HG02885 (cell line): ENCODE data around the gene SAA2.

Experiments used
- ATAC-seq: cut with Tn5 transposase; IDR thresholded peaks from one replicate; pipeline ENCODE4 v1.9.1; 2021; ENCODE audit warnings: mild to moderate bottlenecking; ENCODE audit not compliant: unreplicated experiment, poor library complexity

Gene SAA2

DNA sequence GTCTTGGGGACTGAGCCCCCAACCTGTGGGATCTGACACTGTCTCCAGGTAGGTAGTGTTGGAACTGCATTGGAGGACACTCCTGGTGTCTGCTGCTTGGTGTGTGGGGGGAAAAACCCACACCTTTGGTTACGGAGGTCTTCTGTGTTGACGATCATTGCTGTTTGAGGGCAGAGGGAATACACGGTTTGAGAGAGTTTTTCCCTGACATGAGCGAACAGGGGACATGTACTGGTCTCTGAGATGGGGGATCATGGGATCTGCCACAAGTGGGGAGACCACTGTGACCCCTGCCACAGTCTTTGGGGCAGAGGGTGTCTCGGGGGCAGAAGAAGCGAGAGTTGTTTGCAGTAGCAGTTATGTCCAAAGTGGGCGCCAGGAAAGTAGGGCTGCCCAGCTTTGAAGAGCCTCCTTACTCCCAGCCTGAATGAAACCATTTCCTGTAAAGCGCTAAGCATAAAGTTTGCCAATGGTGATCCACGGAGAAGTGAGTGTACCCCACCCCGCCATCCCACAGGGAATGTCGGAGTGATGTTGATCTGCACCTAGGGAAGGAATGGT lies 5.4 kb upstream of the SAA2 start:
- no peak for ATAC-seq

DNA sequence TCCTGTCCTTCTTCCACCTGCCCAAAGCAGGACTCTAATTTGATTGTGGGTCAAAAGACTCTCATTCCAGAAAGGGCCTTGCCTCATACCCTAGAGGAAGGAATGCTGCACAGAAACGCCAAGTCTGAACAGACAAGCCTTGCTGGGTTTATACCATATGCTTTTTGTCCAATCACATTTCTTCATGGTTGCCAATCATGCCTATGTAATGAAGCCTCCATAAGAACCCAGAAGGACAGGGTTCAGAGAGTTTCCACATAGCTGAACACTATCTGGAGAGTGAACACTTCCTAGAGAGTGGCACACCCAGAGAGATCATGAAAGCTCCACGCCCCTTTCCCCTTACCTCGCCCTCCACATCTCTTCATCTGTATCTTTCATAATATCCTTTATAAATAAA lies 4.8 kb upstream of the SAA2 start:
- ATAC-seq: no peak

DNA sequence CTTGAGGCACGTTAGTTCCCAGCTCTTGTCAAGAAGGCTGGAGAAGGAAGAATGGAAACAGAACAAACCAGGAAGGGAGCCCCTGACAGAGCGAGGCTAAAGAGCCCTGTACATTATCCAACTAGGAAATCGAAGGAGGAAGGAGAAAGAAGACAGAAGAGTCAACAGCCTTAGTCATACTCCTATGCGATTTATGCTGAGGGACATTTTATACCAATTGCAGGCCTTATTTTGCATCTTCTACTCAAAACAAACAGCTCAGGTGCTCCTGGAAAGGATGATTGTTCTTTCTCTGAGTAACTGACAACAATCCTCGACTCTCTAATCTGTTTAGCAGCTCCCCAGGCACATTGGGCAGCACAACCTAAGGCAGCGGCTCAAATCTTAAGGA lies 1.3 kb downstream of the SAA2 start:
- ATAC-seq: peak; percentile 5

DNA sequence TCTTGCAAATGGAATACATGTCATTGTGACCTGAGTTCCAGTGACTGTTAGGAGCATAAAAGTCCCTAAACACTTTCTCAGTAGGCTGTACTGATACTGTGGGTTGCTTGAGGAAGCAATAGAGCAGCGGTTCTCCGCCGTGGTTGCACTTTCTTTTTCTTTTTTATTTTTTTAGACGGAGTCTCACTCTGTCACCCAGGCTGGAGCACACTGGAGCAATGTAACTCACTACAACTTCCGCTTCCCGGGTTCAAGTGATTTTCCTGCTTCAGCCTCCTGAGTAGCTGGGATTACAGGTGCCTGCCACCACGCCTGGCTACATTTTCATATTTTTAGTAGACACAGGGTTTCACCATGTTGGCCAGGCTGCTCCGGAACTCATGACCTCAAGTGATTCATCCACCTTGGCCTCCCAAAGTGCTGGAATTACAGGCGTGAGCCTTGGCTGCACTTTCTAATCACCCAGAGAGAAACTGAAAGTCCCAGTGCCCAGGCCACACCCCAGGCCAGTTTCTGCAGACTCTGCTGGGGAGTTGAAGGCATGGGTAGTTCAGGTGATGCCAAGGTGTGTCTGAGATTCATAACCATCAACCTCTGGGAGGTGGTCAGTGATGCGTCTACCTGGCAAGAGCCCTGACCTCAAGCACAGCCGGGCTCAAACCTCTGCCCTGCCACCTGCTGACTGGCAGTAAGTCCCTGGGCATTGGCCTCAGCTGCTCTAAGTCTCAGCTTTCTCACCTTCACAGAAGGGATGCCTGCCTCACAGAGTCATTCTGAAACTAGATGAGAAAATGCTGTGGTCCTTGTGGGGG lies 1.9 kb downstream of the SAA2 start:
- peak; percentile 79 for ATAC-seq

DNA sequence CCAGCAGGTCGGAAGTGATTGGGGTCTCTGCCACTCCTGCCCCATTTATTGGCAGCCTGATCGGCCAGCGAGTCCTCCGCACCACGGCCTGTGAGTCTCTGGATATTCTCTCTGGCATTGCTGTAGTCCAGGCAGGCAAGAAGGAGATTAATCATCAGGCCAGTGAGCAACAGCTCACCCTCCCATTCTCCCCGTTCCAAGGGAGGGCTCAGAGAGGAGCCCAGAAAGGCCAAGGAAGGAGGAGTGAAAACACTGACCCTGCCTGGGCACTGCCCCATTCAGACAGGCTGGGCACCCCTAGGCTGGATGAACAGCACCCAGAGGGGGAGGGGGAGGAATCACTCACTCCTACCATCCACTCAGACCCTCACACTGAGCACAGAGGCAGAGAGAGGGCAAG lies 3.1 kb downstream of the SAA2 start:
- ATAC-seq: no peak

DNA sequence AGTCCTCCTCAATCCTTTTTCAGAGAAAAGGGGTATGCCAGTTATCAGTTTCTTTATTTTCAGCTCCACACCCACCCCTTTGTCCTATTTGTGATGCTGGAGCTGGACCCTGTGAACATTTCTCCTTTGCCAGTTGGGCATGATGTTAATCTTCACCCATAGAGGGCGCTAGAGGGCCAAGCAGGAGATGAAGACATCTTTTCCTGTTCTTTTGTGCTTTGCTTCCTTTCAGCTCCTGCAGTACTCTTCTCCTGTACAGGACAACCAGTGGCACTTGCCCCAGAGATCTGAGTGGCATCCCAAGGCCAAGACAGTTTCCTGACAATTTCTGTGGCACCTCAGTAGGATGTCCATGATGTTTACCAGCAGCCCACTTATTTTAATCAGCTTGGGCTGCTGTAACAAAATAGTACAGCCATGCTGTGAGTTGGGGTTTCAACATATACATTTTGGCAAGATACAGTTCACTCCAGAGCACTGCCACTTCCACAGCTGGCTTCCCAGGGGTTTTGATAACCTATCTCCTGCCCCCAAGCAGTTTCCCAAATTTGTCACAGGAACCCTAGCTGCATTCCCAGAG lies 4.6 kb downstream of the SAA2 start:
- ATAC-seq: no peak

DNA sequence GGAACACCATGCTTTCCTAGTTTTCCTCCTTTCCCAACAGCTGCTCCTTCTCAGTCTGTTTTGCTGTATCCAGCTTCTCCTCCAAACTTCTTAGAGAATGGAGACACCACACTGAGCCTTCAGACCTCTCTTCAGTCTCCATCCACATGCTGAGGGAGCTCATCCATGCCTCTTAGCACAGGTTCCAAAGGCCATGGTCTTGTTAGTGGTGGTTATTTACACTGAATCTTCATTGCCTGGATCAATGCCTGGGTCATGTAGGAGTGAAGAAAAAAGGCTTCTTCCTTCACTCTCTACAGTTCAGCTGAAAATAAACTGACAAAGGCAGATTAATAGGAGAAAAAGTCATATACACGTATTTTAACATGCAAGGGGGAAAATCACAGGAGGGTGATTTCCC lies 8.8 kb downstream of the SAA2 start:
- no peak for ATAC-seq

DNA sequence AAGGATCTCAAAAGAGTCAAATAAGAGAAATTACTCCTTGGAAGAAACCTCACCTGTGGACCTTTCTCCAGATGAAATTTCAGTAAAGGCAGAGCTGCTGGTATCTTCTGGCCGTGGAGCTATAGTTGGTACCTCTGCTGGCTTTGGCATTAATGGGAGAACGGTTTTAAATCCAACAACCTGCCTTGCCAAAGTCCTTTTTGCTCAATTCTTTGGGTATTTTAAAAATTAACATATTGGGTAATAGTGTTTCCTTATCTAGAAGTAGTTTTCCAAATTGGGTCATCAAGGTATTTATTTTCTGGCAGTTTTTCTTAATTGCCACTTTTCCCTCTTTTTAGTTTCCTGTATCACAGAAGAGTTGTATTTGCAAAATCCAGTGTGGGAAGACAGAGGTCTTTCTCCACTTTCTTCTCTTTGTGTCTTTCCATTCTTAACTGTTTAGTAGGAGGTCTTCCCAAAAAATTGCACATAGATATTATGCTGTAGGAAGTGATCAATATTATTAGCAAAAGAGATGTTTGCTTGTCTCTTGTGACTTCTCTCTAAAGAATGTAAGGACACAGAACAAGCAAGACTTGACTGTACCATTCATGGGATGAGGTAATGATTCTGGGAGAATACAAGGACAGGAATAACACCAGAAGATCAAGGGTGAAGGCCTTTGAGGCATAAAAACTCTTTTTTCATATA lies 11.7 kb downstream of the SAA2 start, which contains the start of gene SAA4:
Gene SAA4, minus strand, starts transcription at position 139 of the 693 bp plus-strand sequence. CDS start 876 bp downstream, outside the sequence.
- ATAC-seq: no peak

DNA sequence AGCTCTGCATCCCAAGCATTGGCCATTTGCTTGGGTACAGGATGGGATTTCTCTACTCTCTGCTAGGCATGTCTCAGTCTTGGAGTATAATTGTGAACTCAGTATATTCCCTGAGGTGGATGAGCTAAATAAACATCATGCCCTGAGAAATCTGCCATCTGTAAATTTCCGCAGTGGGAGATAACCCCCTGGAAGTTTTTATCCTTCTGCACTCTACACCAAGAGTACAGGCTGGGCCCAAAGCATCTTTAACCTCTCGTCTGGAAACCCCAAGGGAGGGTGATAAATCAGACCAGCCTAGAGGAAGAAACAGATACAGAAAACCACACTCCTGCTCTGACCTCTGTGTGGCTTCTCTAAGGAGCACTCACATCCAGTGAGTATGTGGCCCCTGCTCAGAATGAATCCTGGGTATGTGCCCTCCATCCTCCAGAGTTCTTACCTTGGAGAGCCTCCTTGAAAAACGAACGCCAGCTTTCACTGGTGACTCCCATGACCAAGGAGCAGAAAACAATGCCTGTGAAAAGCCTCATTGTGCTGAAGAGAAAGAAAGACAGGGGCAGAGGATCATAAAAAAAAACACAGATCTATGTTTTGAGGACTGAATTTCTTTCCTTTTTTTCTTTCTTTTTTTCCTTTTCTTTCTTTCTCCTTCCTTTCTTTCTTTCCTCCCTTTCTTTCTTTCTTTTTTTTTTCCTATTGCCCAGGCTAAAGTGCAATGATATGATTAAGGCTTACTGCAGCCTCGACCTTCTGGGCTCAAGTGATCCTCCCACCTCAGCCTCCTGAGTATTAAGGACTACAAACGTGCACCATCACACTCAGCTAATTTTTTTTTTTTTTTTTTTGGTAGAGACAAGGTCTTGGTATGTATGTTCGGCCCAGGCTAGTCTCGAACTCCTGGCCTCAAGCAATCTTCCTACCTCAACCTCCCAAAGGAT lies 12.8 kb downstream of the SAA2 start:
- no peak for ATAC-seq

DNA sequence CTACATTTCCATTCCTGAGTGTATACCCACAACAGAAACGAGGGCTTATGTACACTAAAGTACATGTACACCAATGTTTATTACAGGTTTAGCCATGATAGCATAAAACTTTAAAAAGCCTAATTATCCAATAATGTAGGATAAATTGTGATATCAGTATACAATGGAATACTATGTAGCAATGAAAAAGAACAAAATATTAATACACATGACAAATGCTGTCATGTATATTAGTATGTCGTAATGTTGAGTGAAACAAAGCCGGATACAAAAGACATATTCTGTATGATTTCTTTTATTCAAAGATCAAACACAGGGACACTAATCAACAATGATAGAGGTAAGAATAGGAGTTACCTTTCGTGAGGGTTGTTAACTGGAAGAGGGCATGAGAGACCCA lies 14.6 kb downstream of the SAA2 start:
- ATAC-seq: no peak

DNA sequence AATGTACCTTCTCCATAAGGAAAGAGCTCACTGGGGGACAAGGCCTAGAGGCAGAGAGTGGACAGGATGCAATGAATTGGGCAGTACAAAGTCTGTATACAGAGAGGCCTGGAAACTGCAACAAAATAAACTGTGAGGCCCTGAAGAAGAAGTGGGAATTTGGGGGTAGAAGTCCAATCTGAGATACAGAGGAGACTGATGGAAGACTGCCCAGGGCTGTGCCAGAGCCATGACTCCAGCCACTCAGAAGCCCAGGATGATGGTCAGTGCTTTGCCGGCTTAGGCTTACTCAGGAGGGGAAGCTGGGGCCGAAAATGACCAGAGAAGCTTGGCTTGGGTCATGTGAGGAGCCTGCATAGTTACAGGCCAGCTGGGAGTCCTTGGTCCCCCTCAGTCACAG lies 17.6 kb downstream of the SAA2 start:
- no peak for ATAC-seq

DNA sequence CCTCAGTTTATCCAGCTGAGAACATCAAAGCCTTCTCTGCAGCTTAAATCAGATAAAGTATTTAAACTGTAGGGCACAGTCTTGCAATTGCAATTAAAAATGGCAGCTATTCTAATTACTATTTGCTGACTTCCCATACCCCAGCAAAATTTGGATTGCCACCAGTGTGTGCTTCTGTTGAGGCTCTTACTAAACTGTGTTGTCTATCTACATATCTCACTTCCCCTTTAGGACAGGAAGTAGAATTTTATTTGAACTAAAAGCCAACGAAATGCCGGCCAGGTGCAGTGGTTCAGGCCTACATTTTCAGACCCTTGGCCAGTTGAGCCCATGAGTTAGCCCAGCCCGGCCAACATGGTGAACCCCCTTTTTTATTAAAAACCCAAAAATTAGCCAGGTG lies 19.0 kb downstream of the SAA2 start:
- ATAC-seq: peak; percentile 94

DNA sequence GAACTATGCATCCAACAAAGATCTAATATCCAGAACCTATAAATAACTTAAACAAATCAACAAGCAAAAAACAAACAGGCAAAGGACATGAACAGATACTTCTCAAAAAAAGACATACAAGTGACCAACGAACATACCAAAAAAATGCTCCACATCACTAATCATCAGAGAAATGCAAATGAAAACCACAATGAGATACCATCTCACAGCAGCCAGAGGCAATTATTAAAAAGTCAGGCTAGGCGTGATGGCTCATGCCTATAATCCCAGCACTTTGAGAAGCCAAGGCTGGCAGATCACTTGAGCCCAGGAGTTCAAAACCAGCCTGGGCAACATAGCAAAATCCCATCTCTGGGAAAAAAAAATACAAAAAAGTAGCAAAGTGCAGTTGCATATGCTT lies 22.6 kb downstream of the SAA2 start:
- peak; percentile 35 for ATAC-seq

DNA sequence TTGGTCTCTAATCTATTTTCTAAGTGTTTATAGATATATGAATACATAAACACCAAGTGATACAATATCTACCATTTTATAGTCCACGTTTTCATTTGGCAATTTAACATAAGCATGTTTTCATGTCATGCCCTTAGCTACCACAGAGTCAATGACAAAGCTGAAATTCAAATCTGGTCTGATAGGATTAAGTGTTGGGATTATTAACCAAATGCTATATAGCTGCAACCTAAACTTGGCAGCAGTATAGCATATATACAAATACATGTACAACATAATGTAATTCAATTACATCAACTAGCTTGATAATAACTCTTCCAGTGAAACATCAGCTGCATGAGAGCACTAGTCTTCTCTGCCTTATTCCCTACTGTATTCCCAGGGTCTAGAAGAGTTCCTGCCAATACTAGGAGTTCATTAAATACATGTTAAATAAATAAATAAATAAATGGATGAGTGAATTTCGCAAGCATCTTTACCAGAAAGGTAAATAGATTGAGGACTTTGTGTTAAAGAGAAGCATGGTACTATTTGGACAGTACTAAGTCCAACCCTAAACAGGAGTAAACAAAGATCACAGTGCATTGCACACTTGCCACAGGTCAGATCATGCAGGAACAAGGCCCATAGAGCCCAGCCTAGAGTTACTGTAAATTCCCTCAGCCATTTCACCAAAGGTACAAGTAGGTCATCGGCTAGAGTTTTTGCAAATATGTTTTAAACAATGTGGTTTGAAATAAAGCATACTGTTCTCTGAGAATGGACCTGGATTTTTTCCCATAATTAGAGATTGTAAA lies 24.7 kb downstream of the SAA2 start:
- ATAC-seq: no peak

DNA sequence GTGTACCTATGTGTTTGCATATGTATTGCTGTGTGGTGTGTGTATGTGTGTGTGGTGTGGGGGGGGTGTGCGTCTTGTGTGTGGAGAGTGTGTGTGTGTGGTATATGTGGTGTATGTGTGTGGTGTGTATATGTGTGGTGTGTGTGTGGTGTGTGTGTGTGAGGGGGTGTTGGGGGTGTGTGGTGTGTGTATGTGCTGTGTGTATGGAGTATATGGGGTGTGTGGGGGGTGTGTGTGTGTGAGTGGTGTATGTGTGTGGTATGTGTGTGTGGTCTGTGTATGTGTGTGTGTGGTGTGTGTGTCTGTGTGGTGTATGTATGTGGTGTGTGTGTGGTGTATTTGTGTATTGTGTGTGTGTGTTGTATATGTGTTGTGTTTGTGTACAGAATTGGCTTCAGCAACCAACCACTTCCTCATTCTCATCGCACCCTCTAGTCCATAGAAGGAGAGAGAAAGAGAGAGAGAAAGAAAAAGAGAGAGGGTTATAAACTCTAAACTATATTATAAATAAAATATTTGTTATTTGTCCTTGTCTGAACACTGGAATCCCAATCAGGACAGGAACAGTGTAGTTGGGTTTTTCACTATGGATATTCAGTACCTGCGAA lies 25.6 kb downstream of the SAA2 start:
- no peak for ATAC-seq

DNA sequence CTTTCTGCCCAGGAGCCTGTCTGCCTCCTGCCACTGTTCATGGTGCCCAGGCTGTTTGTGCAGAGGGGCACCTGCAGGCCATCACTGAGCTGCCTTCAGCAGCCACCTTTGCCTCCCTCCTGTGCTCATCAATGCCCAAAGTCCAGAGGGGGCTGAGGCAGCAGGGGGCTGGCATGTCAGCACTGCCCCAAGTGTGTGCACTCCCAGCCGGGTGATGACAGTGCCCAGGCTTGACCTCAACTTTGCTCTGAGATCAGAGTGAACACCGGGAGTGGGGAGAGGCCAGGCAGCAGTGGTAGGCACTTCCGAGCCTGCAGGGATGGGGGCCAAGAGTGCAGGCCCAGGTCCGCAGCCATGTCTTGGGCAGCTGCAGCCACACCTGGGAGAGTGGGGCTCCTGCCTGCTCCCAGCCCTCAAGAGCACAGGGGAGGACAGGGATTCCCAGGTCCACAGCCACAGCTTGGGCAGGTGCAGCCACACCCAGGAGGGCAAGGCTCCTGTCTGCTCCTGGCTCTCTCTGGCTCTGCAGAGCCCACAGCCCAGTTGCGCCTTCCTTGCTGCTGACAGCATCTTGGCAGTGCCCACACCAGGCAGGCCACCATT lies 27.1 kb downstream of the SAA2 start:
- no peak for ATAC-seq

DNA sequence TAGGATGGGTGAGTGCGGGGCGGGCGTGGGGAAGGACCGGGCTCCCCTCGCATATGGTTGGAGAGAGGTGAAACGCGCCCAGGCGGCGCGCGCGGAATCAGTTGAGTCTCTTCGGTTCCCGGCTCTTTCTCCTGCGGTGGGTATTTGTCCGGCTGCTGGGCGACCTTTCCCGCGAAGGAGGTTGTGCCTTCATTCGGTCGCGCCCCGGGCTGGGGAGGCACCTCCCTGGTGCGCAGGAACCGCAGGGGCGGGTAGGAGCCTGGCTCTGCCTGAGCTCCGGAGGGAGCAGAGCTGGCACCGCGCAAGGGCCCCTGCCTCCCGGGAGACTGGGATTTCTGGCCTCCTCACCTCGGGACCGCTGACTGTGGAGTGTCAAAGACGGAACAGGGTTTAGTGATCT lies 39.4 kb downstream of the SAA2 start:
- ATAC-seq: no peak

DNA sequence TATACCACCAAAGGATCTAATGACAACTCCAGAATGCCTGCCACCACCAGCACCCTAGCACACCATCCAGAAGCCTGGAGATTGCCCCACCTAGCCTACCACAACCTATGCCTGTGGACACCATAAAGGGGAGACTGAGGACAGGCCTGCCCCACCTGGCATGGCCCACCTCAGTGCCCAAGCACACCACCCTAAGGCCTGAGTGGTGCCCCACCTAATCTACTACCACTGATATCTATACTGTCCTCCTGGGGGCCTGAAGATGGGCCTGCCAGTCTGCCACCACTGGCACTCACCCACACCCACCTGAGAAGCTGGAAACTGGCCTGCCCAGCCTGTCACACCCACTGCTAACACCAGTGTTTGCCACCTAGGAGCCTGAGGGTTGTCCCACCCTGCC lies 43.7 kb downstream of the SAA2 start:
- ATAC-seq: no peak

DNA sequence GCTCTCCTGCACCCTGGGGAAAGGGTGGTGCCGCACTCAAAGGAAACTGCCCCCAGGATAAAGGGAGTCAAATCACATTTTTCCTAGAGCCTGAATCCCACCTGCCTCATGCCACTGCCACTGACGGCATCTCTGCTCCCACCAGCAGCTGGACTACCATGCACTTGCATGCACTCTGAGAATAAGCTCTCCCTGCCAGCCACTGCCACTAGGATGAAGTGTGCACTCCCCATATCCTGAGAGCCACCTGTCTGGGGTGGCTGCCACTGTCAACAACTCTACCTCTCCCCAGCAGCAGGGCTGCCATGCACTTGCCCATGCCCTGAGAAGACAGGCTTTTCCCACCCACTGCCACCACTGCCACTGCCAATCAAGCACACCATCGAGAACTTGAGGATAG lies 44.2 kb downstream of the SAA2 start:
- ATAC-seq: no peak
